ENCODE measurements around the gene SKIC2.

The SKIC2 gene

GRCh38 chr6:31946370-31946885 is 12.5 kb upstream of the SKIC2 start:
- DNase-seq (ENCODE audit: insufficient read length, low spot score) (no peak), FAIRE-seq (no peak)

GRCh38 chr6:31947070-31947675 is 11.8 kb upstream of the SKIC2 start:
- FAIRE-seq: no peak

More at GRCh38 chr6:31946370-31946885, 12.5 kb upstream of the SKIC2 start:
- TF ChIP-seq CTCF (IDR thresholded peaks at IDR 0.05; ENCODE audit: insufficient read depth, missing control alignments): no peak

GRCh38 chr6:31947864-31948263 is 11.1 kb upstream of the SKIC2 start:
- no peak for FAIRE-seq
- TF ChIP-seq CTCF (IDR thresholded peaks at IDR 0.05; ENCODE audit: insufficient read depth, missing control alignments): no peak
- DNase-seq (ENCODE audit: insufficient read length, low spot score): no peak

More at GRCh38 chr6:31947070-31947675, 11.8 kb upstream of the SKIC2 start:
- no peak for TF ChIP-seq CTCF (IDR thresholded peaks at IDR 0.05; ENCODE audit: insufficient read depth, missing control alignments)
- no peak for DNase-seq (ENCODE audit: insufficient read length, low spot score)

- no peak for TF ChIP-seq CTCF (IDR thresholded peaks at IDR 0.05; ENCODE audit: insufficient read depth, missing control alignments)
- DNase-seq (ENCODE audit: insufficient read length, low spot score): no peak
- no peak for FAIRE-seq
Measured at GRCh38 chr6:31948306-31948705, 10.7 kb upstream of the SKIC2 start.

- TF ChIP-seq CTCF (IDR thresholded peaks at IDR 0.05; ENCODE audit: insufficient read depth, missing control alignments): no peak
- DNase-seq (ENCODE audit: insufficient read length, low spot score): no peak
- no peak for FAIRE-seq
Measured at GRCh38 chr6:31948753-31949413, 10.1 kb upstream of the SKIC2 start.

DNA sequence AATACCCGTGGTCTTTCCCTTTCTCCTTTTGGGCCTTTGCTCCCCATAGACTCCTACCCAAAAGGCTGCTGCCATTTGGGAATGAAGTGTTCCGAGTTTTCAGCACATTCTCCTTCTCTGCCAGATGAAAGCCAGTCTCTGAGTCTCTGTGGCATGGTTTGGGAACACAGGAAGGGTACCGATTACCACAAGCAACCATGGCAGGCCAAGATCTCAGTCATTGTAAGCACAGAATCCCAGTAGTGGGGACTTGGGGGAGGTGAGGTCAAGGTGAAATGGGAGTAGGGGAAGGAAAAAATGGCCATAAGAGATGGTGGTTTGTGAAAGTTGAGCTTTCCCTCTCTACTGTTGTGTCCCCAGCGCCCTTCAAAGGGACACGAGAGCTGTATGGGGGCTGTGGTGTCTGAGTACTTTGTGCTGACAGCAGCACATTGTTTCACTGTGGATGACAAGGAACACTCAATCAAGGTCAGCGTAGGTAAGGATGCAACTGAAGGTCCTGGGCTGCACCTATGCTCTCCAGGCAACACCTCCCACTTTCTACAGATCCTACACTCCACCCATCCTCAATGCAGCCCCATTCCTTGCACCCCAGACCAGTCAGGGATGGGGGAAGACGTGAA is 8.9 kb upstream of the SKIC2 start:
- FAIRE-seq (no peak), DNase-seq (ENCODE audit: insufficient read length, low spot score) (no peak)
- no peak for TF ChIP-seq CTCF (IDR thresholded peaks at IDR 0.05; ENCODE audit: insufficient read depth, missing control alignments)
